Urinary bladder (tissue), 4 donors: ENCODE data around the gene PALM2AKAP2. TPM values are rescaled to one million over a fixed set of nuclear protein-coding genes. Genes with fewer than 3 reads are reported as not detected.
"Not testable (repeated sequence)": the region's sequence is repeated elsewhere in the genome, so short reads cannot be mapped to it uniquely, and the experiment has no call there.

Experiments
- DNase-seq: peaks from one replicate; pipeline ENCODE4 v3.0.0-alpha.2; 2015; ENCODE audit errors: extremely low spot score
- H3K27ac ChIP-seq: one replicate; pipeline ENCODE4 v1.5.1; 2013; ENCODE audit warnings: low read depth, mild to moderate bottlenecking, moderate library complexity
- H3K36me3 ChIP-seq: one replicate; pipeline ENCODE4 v1.6.1; 2013; ENCODE audit warnings: mild to moderate bottlenecking, moderate library complexity; ENCODE audit not compliant: insufficient read depth
- H3K4me1 ChIP-seq: one replicate; pipeline ENCODE4 v1.6.1; 2013; ENCODE audit warnings: mild to moderate bottlenecking, moderate library complexity; ENCODE audit not compliant: insufficient read depth
- H3K4me3 ChIP-seq: one replicate; pipeline ENCODE4 v1.5.1; 2013; ENCODE audit warnings: low read depth, low read length
- whole genome bisulfite sequencing: extraction: QIAGEN DNeasy Blood & Tissue Kit; methylation state at CpG from one replicate; pipeline ENCODE4 v1.1.7; 2013; 5-methylcytosine and 5-hydroxymethylcytosine counted together
- polyA plus RNA-seq: library from polyadenylated mRNA; stranded (reverse); fragments of 200-250 nt; gene quantifications from one replicate; pipeline ENCODE4 v1.2.3, GENCODE V29; 2013
- total RNA-seq: library from RNA; depleted of rRNA; stranded (reverse); fragments of >200 nt; gene quantifications from one replicate; pipeline ENCODE4 v1.2.3, GENCODE V29; 2014
- donor health status: healthy with polysubstance abuse.
- donor health status: healthy.

PALM2AKAP2 gene
- total and polyA plus RNA-seq, 2 donors = 1.3 to 15.6 TPM

DNA sequence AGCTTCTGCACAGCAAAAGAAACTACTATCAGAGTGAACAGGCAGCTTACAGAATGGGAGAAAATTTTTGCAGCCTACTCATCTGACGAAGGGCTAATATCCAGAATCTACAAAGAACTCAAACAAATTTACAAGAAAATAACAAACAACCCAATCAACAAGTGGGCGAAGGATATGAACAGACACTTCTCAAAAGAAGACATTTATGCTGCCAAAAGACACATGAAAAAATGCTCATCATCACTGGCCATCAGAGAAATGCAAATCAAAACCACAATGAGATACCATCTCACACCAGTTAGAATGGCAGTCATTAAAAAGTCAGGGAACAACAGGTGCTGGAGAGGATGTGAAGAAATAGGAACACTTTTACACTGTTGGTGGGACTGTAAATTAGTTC lies 45.4 kb downstream of the PALM2AKAP2 start:
- WGBS = 87% methylated on average over 2 of the region's 2 CpGs
- H3K4me1 ChIP-seq = not testable (repeated sequence)

DNA sequence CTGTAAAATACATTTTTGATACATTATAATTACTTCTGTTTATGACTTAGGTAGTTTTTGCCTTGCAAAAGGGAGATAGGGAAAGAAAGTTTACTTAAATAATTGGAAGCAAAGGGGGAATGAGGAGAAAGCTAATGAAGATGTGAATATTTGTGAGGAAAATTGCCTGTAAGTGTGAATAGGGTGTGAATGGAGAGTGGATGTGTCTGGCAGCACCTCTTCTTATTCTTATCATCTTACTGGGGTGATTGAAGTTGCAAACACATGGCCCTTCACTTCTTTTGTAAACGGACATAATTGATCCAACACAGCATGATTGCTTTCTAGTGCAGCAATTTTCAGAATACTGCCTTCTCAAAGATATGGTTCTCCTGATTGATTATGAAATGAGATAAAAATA lies 46.6 kb downstream of the PALM2AKAP2 start:
- 68% methylated on average over 1 of the region's 1 CpG for WGBS
- H3K4me1 ChIP-seq = no peaks in the 10 kb centered on the region
- DNase-seq = no peak
- no peaks in the 10 kb centered on the region for H3K36me3 ChIP-seq
- no peak overlapping the region for H3K4me3 ChIP-seq
- no peak overlapping the region for H3K27ac ChIP-seq

More for the DNA sequence above, 45.4 kb downstream of the PALM2AKAP2 start:
- not testable (repeated sequence) for H3K36me3 ChIP-seq, DNase-seq, H3K27ac ChIP-seq, H3K4me3 ChIP-seq

DNA sequence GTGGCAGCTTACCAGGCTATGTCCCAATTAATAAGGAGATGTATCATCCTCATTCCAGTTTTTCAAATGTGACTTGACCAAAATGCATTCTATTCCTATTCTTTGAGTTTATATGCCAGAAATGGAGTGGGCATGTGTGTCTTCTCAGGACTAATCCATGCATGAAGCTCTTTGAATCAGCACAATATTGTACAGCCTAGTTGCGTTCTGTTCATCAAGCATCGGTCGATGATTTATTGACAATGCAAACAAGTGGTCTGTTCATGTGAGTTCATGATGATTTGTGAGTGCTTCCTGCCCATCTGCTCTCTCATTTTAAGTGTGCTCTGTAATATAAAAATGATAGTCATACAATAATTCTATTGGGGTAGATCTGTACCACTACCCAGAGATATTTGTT lies 48.3 kb downstream of the PALM2AKAP2 start:
- Histone ChIP-seq H3K36me3 (no peaks in the 10 kb centered on the region), H3K27ac (no peak overlapping the region), H3K4me1 (no peaks in the 10 kb centered on the region), H3K4me3 (no peak overlapping the region)
- no peak for DNase-seq
- 87% methylated on average over 3 of the region's 3 CpGs for WGBS
